ENCODE data around the gene ATP8B1. TPM values are rescaled to one million over a fixed set of nuclear protein-coding genes. Genes with fewer than 3 reads are reported as not detected.
A peak's percentile ranks its signal among the peaks of the same experiment; 100 is the strongest.

ATP8B1 gene
- total RNA-seq, 2 donors from 2014 or later: 263 to 359 TPM

DNA sequence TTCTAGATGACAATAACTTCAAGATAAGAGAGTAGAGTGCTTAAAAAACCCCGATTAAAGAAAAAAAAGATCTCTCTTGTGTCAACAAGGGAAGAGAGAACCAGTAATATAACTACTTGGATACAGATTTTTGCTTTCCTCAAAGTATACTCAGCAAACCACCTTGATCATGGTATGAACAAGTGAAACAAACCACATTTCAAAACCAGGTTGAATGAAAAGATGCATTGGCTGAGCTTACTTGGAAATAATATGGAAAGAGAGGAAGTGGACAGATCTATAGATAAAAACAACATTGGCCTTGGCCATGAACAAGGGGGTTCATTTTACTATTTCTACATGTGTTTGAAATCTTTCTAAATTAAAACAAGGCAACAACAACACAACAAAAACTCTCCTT is 50.1 kb downstream of the ATP8B1 start:
- intact Hi-C loops (cut with DNase I): no loop called here
- H3K36me3 ChIP-seq: no peaks in the 10 kb centered on the region
- H3K9me3 ChIP-seq: no peaks in the 10 kb centered on the region
- H3K4me1 ChIP-seq: peaks cover 12% of the 10 kb centered on the region
- H3K27me3 ChIP-seq: no peaks in the 10 kb centered on the region
- H3K27ac ChIP-seq: peak overlapping the region; percentile 59
- TF ChIP-seq, protein P1, sequence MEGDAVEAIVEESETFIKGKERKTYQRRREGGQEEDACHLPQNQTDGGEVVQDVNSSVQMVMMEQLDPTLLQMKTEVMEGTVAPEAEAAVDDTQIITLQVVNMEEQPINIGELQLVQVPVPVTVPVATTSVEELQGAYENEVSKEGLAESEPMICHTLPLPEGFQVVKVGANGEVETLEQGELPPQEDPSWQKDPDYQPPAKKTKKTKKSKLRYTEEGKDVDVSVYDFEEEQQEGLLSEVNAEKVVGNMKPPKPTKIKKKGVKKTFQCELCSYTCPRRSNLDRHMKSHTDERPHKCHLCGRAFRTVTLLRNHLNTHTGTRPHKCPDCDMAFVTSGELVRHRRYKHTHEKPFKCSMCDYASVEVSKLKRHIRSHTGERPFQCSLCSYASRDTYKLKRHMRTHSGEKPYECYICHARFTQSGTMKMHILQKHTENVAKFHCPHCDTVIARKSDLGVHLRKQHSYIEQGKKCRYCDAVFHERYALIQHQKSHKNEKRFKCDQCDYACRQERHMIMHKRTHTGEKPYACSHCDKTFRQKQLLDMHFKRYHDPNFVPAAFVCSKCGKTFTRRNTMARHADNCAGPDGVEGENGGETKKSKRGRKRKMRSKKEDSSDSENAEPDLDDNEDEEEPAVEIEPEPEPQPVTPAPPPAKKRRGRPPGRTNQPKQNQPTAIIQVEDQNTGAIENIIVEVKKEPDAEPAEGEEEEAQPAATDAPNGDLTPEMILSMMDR (IDR thresholded peaks at IDR 0.05): no peak
- H3K9ac ChIP-seq (ENCODE audit: low read depth in 2 of 2, low read length in 2 of 2): no peak overlapping the region
- DNase-seq: no peak
- no peak overlapping the region for H3K4me3 ChIP-seq

DNA sequence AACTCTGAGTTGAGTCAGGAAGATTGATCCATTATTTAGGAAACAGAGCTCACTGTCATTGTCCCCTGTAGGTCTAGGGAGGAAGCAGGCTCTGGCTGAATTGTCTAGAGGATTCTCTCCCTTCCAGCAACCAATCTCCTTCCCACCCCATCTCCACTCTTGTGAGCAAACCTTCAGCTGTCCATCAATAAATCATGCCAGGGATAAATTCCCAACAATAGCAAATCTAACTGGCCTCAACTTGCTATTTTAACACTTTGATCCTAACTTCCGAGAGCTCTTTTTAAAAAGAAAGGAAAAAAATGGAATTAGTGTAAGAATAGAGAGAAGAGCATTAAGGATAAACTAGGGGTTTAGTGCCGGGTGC is 53.5 kb downstream of the ATP8B1 start:
- Histone ChIP-seq H3K4me3 (no peak overlapping the region), H3K4me1 (peaks cover 17% of the 10 kb centered on the region), H3K36me3 (no peaks in the 10 kb centered on the region), H3K27ac (peak overlapping the region; percentile 56), H3K27me3 (no peaks in the 10 kb centered on the region), H3K9me3 (no peaks in the 10 kb centered on the region), H3K9ac (ENCODE audit: low read depth in 2 of 2, low read length in 2 of 2) (peak overlapping the region in 1 of 2 donors; percentile 46)
- TF ChIP-seq, protein P1 (IDR thresholded peaks at IDR 0.05): no peak
- intact Hi-C loops (cut with DNase I): no loop called here
- DNase-seq: no peak

DNA sequence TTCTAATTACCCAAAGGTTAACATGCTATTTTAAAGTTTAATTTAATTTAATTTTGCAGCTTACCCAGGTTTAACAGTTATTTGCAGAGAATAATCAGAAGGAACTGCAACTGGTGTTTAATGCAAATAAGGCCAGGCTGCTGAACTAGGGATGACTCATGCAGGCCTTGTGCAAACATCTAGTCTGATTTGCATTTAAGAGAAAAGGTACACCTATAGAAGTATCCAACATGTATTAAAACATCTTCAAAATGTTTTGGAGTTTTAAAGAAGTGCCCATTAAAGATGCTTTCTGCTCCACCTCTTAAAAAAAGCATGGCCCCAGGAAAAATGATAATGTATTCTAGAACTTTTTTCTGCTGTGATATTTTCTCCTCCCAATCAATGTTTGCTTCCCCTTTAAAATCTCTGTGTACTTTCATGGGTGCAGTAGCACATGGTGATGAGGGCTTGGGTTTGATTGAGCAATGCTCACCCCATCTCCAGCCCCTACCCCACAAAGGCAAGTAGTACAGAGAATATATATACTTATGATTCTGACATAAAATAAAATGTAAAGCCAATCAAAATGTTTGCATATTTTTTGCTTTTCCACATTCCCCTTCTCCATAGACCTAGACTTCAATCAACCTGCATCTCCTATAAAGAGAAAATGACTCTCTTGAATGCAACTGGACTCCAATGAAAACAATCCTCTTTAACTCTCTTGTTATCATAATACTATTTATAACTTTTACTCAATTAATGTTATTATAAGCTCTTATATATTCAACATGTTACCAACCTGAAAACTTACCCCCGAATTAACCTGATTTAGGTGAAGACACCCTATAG is 54.1 kb downstream of the ATP8B1 start:
- DNase-seq: no peak
- intact Hi-C loops (cut with DNase I): no loop called here
- H3K36me3 ChIP-seq: no peaks in the 10 kb centered on the region
- peak overlapping the region in 1 of 2 donors; percentile 46 for H3K9ac ChIP-seq (ENCODE audit: low read depth in 2 of 2, low read length in 2 of 2)
- no peaks in the 10 kb centered on the region for H3K27me3 ChIP-seq
- TF ChIP-seq, protein P1 (IDR thresholded peaks at IDR 0.05): no peak
- no peak overlapping the region for H3K4me3 ChIP-seq
- no peaks in the 10 kb centered on the region for H3K9me3 ChIP-seq
- peaks cover 17% of the 10 kb centered on the region for H3K4me1 ChIP-seq
- peak overlapping the region; percentile 56 for H3K27ac ChIP-seq

DNA sequence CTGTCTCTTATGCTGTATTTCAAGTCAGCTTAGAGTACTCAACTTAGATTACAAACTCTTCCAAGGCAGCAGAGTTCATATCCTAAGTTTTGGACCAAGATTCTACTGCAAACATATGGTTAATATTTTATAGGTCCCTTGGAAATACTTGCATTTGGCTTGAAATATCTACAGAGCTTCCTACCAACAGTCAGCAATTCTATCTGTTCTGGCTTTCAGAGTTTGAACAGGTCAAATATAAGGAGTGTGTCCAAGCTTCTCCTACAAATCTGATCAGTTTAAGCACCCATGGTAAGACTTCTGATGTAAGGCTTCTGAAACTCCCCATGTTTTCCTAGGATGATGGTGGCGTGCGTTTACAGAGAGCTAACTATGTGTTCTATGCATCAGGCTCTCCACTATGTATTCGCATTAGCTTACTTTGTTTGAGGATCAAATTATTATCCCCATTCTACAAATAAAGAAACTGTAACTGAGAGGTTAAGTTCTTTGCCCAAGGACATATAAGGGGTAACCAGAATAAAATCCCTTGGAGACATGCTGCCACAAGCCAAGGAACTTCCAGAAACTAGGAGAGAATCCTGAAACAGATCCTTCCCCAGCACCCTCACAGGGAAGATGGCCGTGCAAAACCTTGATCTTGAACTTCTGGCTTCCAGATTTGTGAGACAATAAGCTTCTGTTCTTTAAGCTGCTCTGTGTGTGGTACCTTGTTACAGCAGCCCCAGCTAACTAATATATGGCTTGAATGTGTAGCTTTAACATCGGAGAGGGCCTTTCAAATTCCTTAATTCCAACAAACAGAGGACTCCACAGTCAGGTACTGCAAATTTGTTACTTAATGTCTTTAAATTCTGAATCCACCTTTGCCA is 55.1 kb downstream of the ATP8B1 start:
- Histone ChIP-seq H3K4me3 (no peak overlapping the region), H3K9ac (ENCODE audit: low read depth in 2 of 2, low read length in 2 of 2) (no peak overlapping the region), H3K9me3 (no peaks in the 10 kb centered on the region), H3K27me3 (no peaks in the 10 kb centered on the region), H3K27ac (peak overlapping the region; percentile 56), H3K4me1 (peaks cover 17% of the 10 kb centered on the region), H3K36me3 (no peaks in the 10 kb centered on the region)
- TF ChIP-seq, protein P1 (IDR thresholded peaks at IDR 0.05): no peak
- no peak for DNase-seq
- intact Hi-C loops (cut with DNase I): no loop called here

DNA sequence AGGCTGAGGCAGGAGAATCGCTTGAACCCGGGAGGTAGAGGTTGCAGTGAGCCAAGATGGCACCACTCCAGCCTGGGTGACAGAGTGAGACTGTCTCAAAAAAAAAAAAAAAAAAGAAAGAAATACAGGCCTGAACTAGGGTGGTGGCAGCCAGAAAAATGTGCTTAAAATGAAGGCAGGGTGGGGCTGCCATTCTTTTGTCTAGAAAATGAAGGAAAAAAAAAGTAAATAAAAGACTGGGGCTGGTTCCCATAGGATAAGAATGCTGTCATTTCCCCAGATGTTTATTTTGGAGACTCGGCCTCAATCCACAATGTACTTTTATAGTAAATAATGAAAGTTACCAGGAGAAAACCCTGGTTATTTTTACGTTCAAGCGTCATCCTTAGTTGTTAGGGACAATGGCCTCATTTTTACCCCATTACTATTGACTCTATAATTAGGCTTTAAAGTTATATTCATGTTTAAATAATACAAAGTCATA is 58.9 kb downstream of the ATP8B1 start:
- TF ChIP-seq, protein P1 (IDR thresholded peaks at IDR 0.05): no peak
- H3K9me3 ChIP-seq: no peaks in the 10 kb centered on the region
- H3K27me3 ChIP-seq: no peaks in the 10 kb centered on the region
- no peaks in the 10 kb centered on the region for H3K36me3 ChIP-seq
- H3K27ac ChIP-seq: peak overlapping the region; percentile 15
- intact Hi-C loops (cut with DNase I): no loop called here
- H3K4me1 ChIP-seq: peaks cover 15% of the 10 kb centered on the region
- no peak overlapping the region for H3K4me3 ChIP-seq
- peak; percentile 23 for DNase-seq
- no peak overlapping the region for H3K9ac ChIP-seq (ENCODE audit: low read depth in 2 of 2, low read length in 2 of 2)

Data from colonic mucosa (tissue), 4 donors.